Gastrocnemius medialis (tissue), 4 donors: Measurements from ENCODE around the gene MAGOH. TPM values are rescaled to one million over a fixed set of nuclear protein-coding genes. Genes with fewer than 3 reads are reported as not detected.
"Not testable (repeated sequence)": the region's sequence is repeated elsewhere in the genome, so short reads cannot be mapped to it uniquely, and the experiment has no call there.

Experiments
- ATAC-seq, 2 donors: fragments of 150-250 bp; one replicate each; pipeline ENCODE4 v1.9.1; 2016
- DNase-seq, 2 donors: peaks; one replicate each; pipeline ENCODE4 v3.0.0-alpha.2; 2019
- H3K27ac ChIP-seq, 4 donors: fragments of 200-600 bp; sonication (generic); 1 replicate in 1 of 4; 2 replicates in 3 of 4; pipeline ENCODE4 v1.5.1; 2016 to 2018; ENCODE audit warnings: mild to moderate bottlenecking in 2 of 4, moderate library complexity in 1 of 4
- H3K27me3 ChIP-seq, 3 donors: fragments of 200-600 bp; sonication (generic) in 2 of 3; 1 replicate in 1 of 3; 2 replicates in 2 of 3; pipeline versions ENCODE4 v1.5.1 to v1.6.0; 2016 to 2019; ENCODE audit warnings: mild to moderate bottlenecking in 1 of 3, moderate library complexity in 1 of 3
- H3K36me3 ChIP-seq, 2 donors: fragments of 200-600 bp; sonication (generic) in 1 of 2; one replicate each; pipeline ENCODE4 v1.5.1; 2017 to 2018
- H3K4me1 ChIP-seq, 2 donors: fragments of 200-600 bp; sonication (generic) in 1 of 2; one replicate each; pipeline ENCODE4 v1.5.1; 2016 to 2017; ENCODE audit warnings: mild to moderate bottlenecking in 2 of 2
- H3K4me3 ChIP-seq, 4 donors: fragments of 200-600 bp; sonication (generic) in 3 of 4; 1 replicate in 1 of 4; 2 replicates in 3 of 4; pipeline ENCODE4 v1.5.1; 2016 to 2019; ENCODE audit warnings: mild to moderate bottlenecking in 2 of 4
- H3K9me3 ChIP-seq, 3 donors: fragments of 200-600 bp; sonication (generic) in 2 of 3; 1 replicate in 1 of 3; 2 replicates in 2 of 3; pipeline ENCODE4 v1.5.1; 2016 to 2019
- CTCF ChIP-seq, 5 experiments: fragments of 450-650 bp in 3 of 5; fragments of 200-600 bp in 2 of 5; sonication (generic) in 2 of 5; IDR thresholded peaks in 4 of 5; conservative IDR thresholded peaks in 1 of 5; 1 replicate in 4 of 5; 2 replicates in 1 of 5; pipeline ENCODE4 v1.5.1; 2016 to 2019; ENCODE audit warnings: antibody characterized with exemption in 5 of 5, mild to moderate bottlenecking in 3 of 5, moderate library complexity in 3 of 5
- POLR2A ChIP-seq, 2 donors: fragments of 450-650 bp; IDR thresholded peaks; one replicate each; pipeline ENCODE4 v1.6.1; 2017; ENCODE audit warnings: antibody characterized with exemption in 2 of 2, mild to moderate bottlenecking in 2 of 2, moderate library complexity in 2 of 2
- in situ Hi-C, 4 donors: fragments of 200-750 bp; cut with MboI; loops; one replicate each; pipeline versions ENCODE4 v1.15.0 to v1.8.0; 2017; ENCODE audit warnings: low sequenced_read_pairs in 4 of 4
- intact Hi-C: fragments of 100-400 bp; cut with DNase I; formaldehyde crosslinking; loops from one replicate; pipeline ENCODE4 v1.15.1; 2023; ENCODE audit warnings: low total_unique reads
- total RNA-seq, 4 donors: library from RNA; depleted of rRNA; stranded (reverse); fragments of >200 nt; gene quantifications; one replicate each; pipeline versions ENCODE4 v1.1.0 to v1.2.3, GENCODE V29; 2016

Gene MAGOH
- total RNA-seq, 4 donors from 2014 or later, result 12.9 to 34.3 (median 19.8) TPM

GRCh38 chr1:53284224-53285020 lies 46.1 kb upstream of the MAGOH start:
- no peaks in the 10 kb centered on the region for H3K4me1 ChIP-seq
- intact Hi-C loops (no loop called here), in situ Hi-C loops (loop anchor here in 1 of 4 donors (5.0 kb wide), 1 partner anchor 103 kb away; no protein-coding TSS in a partner anchor)
- no peaks in the 10 kb centered on the region for H3K36me3 ChIP-seq
- H3K4me3 ChIP-seq, result no peak overlapping the region
- H3K9me3 ChIP-seq, result no peaks in the 10 kb centered on the region
- DNase-seq (no peak), ATAC-seq (no peak)
- no peak for TF ChIP-seq CTCF (IDR thresholded peaks at IDR 0.05 in 4 of 5, conservative IDR thresholded peaks at IDR 0.05 in 1 of 5)
- TF ChIP-seq POLR2A (IDR thresholded peaks at IDR 0.05), result no peak
- no peak overlapping the region for H3K27ac ChIP-seq
- H3K27me3 ChIP-seq, result no peaks in the 10 kb centered on the region

- H3K27ac ChIP-seq, intact Hi-C loops, H3K9me3 ChIP-seq, DNase-seq, H3K36me3 ChIP-seq, H3K4me3 ChIP-seq, H3K27me3 ChIP-seq, H3K4me1 ChIP-seq, ATAC-seq: not testable (repeated sequence)
- in situ Hi-C loops, result loop anchor here in 1 of 4 donors (5.0 kb wide), 1 partner anchor 104 kb away; no protein-coding TSS in a partner anchor
Observed at GRCh38 chr1:53283156-53283555, 44.8 kb upstream of the MAGOH start.

GRCh38 chr1:53281133-53281532 lies 42.8 kb upstream of the MAGOH start:
- Histone ChIP-seq H3K4me1 (no peaks in the 10 kb centered on the region), H3K27me3 (no peaks in the 10 kb centered on the region), H3K9me3 (no peaks in the 10 kb centered on the region), H3K4me3 (no peak overlapping the region), H3K36me3 (no peaks in the 10 kb centered on the region), H3K27ac (no peak overlapping the region)
- ATAC-seq (no peak), DNase-seq (no peak)
- intact Hi-C loops (no loop called here), in situ Hi-C loops (loop anchor here in 1 of 4 donors (5.0 kb wide), 1 partner anchor 106 kb away; no protein-coding TSS in a partner anchor)
- TF ChIP-seq CTCF (IDR thresholded peaks at IDR 0.05 in 4 of 5, conservative IDR thresholded peaks at IDR 0.05 in 1 of 5) (no peak), POLR2A (IDR thresholded peaks at IDR 0.05) (no peak)

- Histone ChIP-seq H3K27me3 (no peaks in the 10 kb centered on the region), H3K4me3 (no peak overlapping the region), H3K9me3 (no peaks in the 10 kb centered on the region), H3K4me1 (no peaks in the 10 kb centered on the region), H3K36me3 (no peaks in the 10 kb centered on the region), H3K27ac (no peak overlapping the region)
- ATAC-seq, result no peak
- no peak for DNase-seq
- TF ChIP-seq POLR2A (IDR thresholded peaks at IDR 0.05), result no peak
- no peak for TF ChIP-seq CTCF (IDR thresholded peaks at IDR 0.05 in 4 of 5, conservative IDR thresholded peaks at IDR 0.05 in 1 of 5)
- intact Hi-C loops (no loop called here), in situ Hi-C loops (loop anchor here in 1 of 4 donors (5.0 kb wide), 1 partner anchor 107 kb away; no protein-coding TSS in a partner anchor)
Observed at GRCh38 chr1:53280496-53280895, 42.2 kb upstream of the MAGOH start.

- Histone ChIP-seq H3K9me3 (no peaks in the 10 kb centered on the region), H3K27ac (no peak overlapping the region), H3K4me1 (no peaks in the 10 kb centered on the region), H3K27me3 (no peaks in the 10 kb centered on the region), H3K4me3 (no peak overlapping the region), H3K36me3 (no peaks in the 10 kb centered on the region)
- ATAC-seq, result no peak
- DNase-seq, result no peak
- TF ChIP-seq CTCF (IDR thresholded peaks at IDR 0.05 in 4 of 5, conservative IDR thresholded peaks at IDR 0.05 in 1 of 5), result no peak
- TF ChIP-seq POLR2A (IDR thresholded peaks at IDR 0.05), result no peak
- intact Hi-C loops (no loop called here), in situ Hi-C loops (loop anchor here (5.0 kb wide), 2 partner anchors 108 to 113 kb away; no protein-coding TSS in a partner anchor)
Observed at GRCh38 chr1:53279296-53280200, 41.2 kb upstream of the MAGOH start.
